ENCODE data around the gene WDR33. TPM values are rescaled to one million over a fixed set of nuclear protein-coding genes. Genes with fewer than 3 reads are reported as not detected.

WDR33 gene
- total and polyA plus RNA-seq, 2 of the 13 experiments (the other 11 are each of a cell fraction or from before 2014, with no cell fraction given) = 54.9 to 78.2 TPM

DNA sequence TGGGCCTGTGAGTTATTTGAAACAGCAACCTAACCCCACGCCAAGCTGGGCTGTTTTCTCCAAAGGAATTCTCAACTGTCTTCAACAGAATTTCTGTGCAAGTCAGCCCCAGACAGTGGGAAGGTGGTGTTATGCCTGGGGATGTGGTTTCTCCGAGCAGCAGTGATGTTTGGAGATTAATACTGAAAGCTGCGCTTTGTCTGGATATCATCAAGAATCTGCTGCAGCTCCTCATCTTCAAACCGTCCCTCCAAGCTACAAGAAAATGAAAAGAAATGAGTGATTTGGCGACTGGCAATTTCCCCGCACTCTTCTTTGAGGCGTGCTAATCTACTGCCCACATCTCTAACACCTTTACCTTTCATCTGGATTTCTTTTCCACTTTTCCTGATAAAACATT, 37.0 kb upstream of the WDR33 start:
- Histone ChIP-seq H3K9me3 (ENCODE audit: low read length) (no peaks in the 10 kb centered on the region), H3K79me2 (ENCODE audit: insufficient read depth, low read length) (peaks cover 21% of the 10 kb centered on the region), H4K20me1 (ENCODE audit: insufficient read depth, low read length) (no peaks in the 10 kb centered on the region; the same call in 1 of the 2 replicates), H3K9ac (ENCODE audit: insufficient read depth, low read depth, low read length) (no peak overlapping the region), H2AFZ (ENCODE audit: low read length) (no peak overlapping the region), H3K4me1 (ENCODE audit: insufficient read depth, low read length) (peaks cover under 1% of the 10 kb centered on the region; the same call in 1 of the 2 replicates), H3K36me3 (replicated peaks in 1 of 2; ENCODE audit: control insufficient read depth in 1 of 2, insufficient read depth in 2 of 2, low read length in 2 of 2) (peaks cover 41 to 70% of the 10 kb centered on the region in 2 experiments), H3K27ac (ENCODE audit: extremely low read length, insufficient read depth, low read length) (no peak overlapping the region), H3K27me3 (ENCODE audit: control insufficient read depth in 1 of 2, insufficient read depth in 2 of 2, low read length in 2 of 2) (no peaks in the 10 kb centered on the region), H3K4me3 (replicated peaks in 1 of 3; ENCODE audit: insufficient read depth in 1 of 3, low read depth in 2 of 3, low read length in 3 of 3) (no peak overlapping the region), H3K4me2 (ENCODE audit: low read depth, low read length) (no peak overlapping the region)
- no peak for ATAC-seq
- BruUV-seq (replicated peaks) = no TSS peak
- DNase-seq (ENCODE audit: low spot score) = no peak
- ChIA-PET CTCF (ENCODE audit: low intra/inter-chr PET ratio, low total read pairs) (no interaction called here), POLR2A (no interaction called here)
- 95% methylated on average over 7 of the region's 7 CpGs for WGBS (ENCODE audit: low lambda C conversion rate)
- no peak for FAIRE-seq
- in situ Hi-C loops (cut with HindIII; ENCODE audit: extremely low pct_ligation_motif_present, low pct_unique_long_range_greater_than_20kb) = no loop called here
- intact Hi-C loops (cut with micrococcal nuclease; ENCODE audit: unreplicated experiment) = no loop called here
- TF ChIP-seq, protein P1, sequence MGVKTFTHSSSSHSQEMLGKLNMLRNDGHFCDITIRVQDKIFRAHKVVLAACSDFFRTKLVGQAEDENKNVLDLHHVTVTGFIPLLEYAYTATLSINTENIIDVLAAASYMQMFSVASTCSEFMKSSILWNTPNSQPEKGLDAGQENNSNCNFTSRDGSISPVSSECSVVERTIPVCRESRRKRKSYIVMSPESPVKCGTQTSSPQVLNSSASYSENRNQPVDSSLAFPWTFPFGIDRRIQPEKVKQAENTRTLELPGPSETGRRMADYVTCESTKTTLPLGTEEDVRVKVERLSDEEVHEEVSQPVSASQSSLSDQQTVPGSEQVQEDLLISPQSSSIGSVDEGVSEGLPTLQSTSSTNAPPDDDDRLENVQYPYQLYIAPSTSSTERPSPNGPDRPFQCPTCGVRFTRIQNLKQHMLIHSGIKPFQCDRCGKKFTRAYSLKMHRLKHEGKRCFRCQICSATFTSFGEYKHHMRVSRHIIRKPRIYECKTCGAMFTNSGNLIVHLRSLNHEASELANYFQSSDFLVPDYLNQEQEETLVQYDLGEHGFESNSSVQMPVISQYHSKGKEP (CRISPR knock-in tag; IDR thresholded peaks at IDR 0.05) = no peak
- TF ChIP-seq NFIC (IDR thresholded peaks at IDR 0.05; ENCODE audit: low read length) = no peak
- TF ChIP-seq ZSCAN21 (CRISPR knock-in tag; IDR thresholded peaks at IDR 0.05; ENCODE audit: borderline replicate concordance) = no peak
- TF ChIP-seq, protein P2, sequence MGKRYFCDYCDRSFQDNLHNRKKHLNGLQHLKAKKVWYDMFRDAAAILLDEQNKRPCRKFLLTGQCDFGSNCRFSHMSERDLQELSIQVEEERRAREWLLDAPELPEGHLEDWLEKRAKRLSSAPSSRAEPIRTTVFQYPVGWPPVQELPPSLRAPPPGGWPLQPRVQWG (CRISPR knock-in tag; IDR thresholded peaks at IDR 0.05; ENCODE audit: borderline replicate concordance, low read depth) = no peak
- TF ChIP-seq KMT2B (CRISPR knock-in tag; IDR thresholded peaks at IDR 0.05) = no peak

DNA sequence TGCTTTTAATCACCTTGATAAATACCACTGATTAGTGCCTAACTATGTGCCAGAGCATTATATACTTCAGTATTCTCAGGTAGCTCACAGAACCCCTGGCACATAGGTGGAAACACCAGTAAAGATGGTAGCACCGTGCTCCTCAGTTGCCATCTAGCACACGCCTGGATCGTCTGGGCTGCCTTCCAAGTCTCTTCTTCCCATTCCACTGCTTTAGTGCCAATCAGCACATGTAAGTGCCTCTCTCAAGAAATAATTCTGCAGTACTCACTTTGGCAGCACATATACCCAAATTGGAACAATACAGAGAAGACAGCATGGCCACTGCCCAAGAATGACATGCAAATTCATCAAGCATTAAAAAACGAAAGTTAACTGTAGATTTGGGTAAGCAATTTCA, 34.0 kb upstream of the WDR33 start:
- no peaks in the 10 kb centered on the region for H3K79me2 ChIP-seq (ENCODE audit: insufficient read depth, low read length)
- ATAC-seq (no peak), FAIRE-seq (no peak), DNase-seq (ENCODE audit: low spot score) (no peak)
- H3K9me3 ChIP-seq (ENCODE audit: low read length) = no peaks in the 10 kb centered on the region
- ChIA-PET POLR2A (interaction anchor here (1.0 kb wide), 1 partner anchor 33 kb away, joined by 5 read pairs; no protein-coding TSS in a partner anchor), CTCF (ENCODE audit: low intra/inter-chr PET ratio, low total read pairs) (no interaction called here)
- no peak overlapping the region for H2AFZ ChIP-seq (ENCODE audit: low read length)
- no peak overlapping the region for H3K4me2 ChIP-seq (ENCODE audit: low read depth, low read length)
- H3K4me1 ChIP-seq (ENCODE audit: insufficient read depth, low read length) = no peaks in the 10 kb centered on the region
- no peaks in the 10 kb centered on the region for H3K27me3 ChIP-seq (ENCODE audit: control insufficient read depth in 1 of 2, insufficient read depth in 2 of 2, low read length in 2 of 2)
- intact Hi-C loops (cut with micrococcal nuclease; ENCODE audit: unreplicated experiment) (no loop called here), in situ Hi-C loops (cut with HindIII; ENCODE audit: extremely low pct_ligation_motif_present, low pct_unique_long_range_greater_than_20kb) (no loop called here)
- H3K9ac ChIP-seq (ENCODE audit: insufficient read depth, low read depth, low read length) = no peak overlapping the region
- no peak for TF ChIP-seq RBM22 (optimal IDR thresholded peaks at IDR 0.05; ENCODE audit: low read length)
- no peak for TF ChIP-seq KLF6 (CRISPR knock-in tag; IDR thresholded peaks at IDR 0.05)
- TF ChIP-seq, protein P3, sequence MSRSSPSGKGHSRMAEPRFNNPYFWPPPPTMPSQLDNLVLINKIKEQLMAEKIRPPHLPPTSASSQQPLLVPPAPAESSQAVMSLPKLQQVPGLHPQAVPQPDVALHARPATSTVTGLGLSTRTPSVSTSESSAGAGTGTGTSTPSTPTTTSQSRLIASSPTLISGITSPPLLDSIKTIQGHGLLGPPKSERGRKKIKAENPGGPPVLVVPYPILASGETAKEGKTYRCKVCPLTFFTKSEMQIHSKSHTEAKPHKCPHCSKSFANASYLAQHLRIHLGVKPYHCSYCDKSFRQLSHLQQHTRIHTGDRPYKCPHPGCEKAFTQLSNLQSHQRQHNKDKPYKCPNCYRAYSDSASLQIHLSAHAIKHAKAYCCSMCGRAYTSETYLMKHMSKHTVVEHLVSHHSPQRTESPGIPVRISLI (CRISPR knock-in tag; IDR thresholded peaks at IDR 0.05; ENCODE audit: borderline replicate concordance) = 0 out of 2 replicates have a peak, but pooled peaks have one; percentile 20
- TF ChIP-seq FOXK1 (CRISPR knock-in tag; IDR thresholded peaks at IDR 0.05; ENCODE audit: borderline replicate concordance, low read depth) = no peak
- TF ChIP-seq POLR2A (IDR thresholded peaks at IDR 0.05; ENCODE audit: insufficient read depth in 1 of 2, low read depth in 2 of 2, low read length in 2 of 2) = 0 out of 4 replicates have a peak, but pooled peaks of 1 of the 2 experiments have one; percentile 29
- TF ChIP-seq POLR2G (IDR thresholded peaks at IDR 0.05; ENCODE audit: low read depth, low read length) = peak; percentile 37; the same call in 1 of the 2 replicates
- TF ChIP-seq SYNCRIP (IDR thresholded peaks at IDR 0.05; ENCODE audit: insufficient read depth, low read depth, low read length) = no peak
- H4K20me1 ChIP-seq (ENCODE audit: insufficient read depth, low read length) = no peaks in the 10 kb centered on the region
- H3K4me3 ChIP-seq (replicated peaks in 1 of 3; ENCODE audit: insufficient read depth in 1 of 3, low read depth in 2 of 3, low read length in 3 of 3) = no peak overlapping the region
- no peak overlapping the region for H3K27ac ChIP-seq (ENCODE audit: extremely low read length, insufficient read depth, low read length)
- WGBS (ENCODE audit: low lambda C conversion rate) = 94% methylated on average over 4 of the region's 4 CpGs
- peaks cover 27 to 42% of the 10 kb centered on the region in 2 experiments for H3K36me3 ChIP-seq (replicated peaks in 1 of 2; ENCODE audit: control insufficient read depth in 1 of 2, insufficient read depth in 2 of 2, low read length in 2 of 2)
- BruUV-seq (replicated peaks) = no TSS peak
